8988T (cell line): ENCODE results near the gene RETREG1.
"Not testable (repeated sequence)": the region's sequence is repeated elsewhere in the genome, so short reads cannot be mapped to it uniquely, and the experiment has no call there.

Experiments
- DNase-seq: peaks from one replicate; pipeline ENCODE4 v3.0.0; 2011

RETREG1 gene

GRCh38 chr5:16551628-16552027, 65.2 kb downstream of the RETREG1 start:
- DNase-seq: no peak

- no peak for DNase-seq
Measured at GRCh38 chr5:16550316-16550952, 66.4 kb downstream of the RETREG1 start.

- DNase-seq: no peak
Measured at GRCh38 chr5:16549491-16550206, 67.1 kb downstream of the RETREG1 start.

- no peak for DNase-seq
Measured at GRCh38 chr5:16548812-16549211, 68.0 kb downstream of the RETREG1 start.

DNA sequence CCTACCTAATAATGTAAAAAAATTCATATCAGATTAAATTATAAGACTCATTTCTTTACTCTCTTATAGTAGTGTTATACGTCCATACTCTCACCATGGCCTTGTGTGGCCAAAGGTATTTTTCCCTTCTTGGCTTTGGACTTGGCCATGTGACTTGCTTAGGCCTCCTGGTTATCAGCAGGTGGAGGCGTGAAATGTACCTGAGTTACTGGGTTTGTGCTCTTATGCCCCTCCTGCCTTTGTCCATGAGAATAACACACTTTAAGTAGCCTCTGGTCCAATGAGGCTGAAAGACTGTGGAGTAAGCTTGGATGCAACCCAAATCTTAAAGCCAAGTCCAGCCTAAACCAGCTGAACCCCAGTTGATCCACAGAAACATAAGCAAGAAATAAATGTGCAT, 68.7 kb downstream of the RETREG1 start:
- no peak for DNase-seq

- no peak for DNase-seq
Measured at GRCh38 chr5:16547200-16547842, 69.5 kb downstream of the RETREG1 start.

- no peak for DNase-seq
Measured at GRCh38 chr5:16546732-16547131, 70.1 kb downstream of the RETREG1 start.

- no peak for DNase-seq
Measured at GRCh38 chr5:16544607-16545374, 72.0 kb downstream of the RETREG1 start.

GRCh38 chr5:16543206-16543605, 73.6 kb downstream of the RETREG1 start:
- DNase-seq: not testable (repeated sequence)

DNA sequence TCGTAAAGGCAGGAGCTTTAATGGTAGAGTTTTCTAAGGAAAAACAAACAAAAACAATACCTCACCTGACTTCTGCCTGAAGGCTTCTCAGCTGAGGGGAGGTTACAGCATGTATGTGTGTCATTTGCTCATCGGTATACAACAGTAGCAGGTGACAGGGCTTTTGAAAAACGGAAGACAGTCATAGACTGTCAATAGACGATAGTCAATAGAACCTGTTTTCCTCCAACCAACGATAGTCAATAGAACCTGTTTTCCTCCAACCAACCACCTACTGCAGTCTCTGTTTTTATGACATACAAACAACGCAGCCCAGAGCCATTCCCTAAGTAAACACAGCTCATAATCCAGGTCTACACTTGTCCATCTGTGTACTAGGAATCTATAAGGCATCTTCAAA, 74.6 kb downstream of the RETREG1 start:
- no peak for DNase-seq

- DNase-seq: not testable (repeated sequence)
Measured at GRCh38 chr5:16541592-16541991, 75.2 kb downstream of the RETREG1 start.

- DNase-seq: no peak
Measured at GRCh38 chr5:16540421-16540820, 76.4 kb downstream of the RETREG1 start.

DNA sequence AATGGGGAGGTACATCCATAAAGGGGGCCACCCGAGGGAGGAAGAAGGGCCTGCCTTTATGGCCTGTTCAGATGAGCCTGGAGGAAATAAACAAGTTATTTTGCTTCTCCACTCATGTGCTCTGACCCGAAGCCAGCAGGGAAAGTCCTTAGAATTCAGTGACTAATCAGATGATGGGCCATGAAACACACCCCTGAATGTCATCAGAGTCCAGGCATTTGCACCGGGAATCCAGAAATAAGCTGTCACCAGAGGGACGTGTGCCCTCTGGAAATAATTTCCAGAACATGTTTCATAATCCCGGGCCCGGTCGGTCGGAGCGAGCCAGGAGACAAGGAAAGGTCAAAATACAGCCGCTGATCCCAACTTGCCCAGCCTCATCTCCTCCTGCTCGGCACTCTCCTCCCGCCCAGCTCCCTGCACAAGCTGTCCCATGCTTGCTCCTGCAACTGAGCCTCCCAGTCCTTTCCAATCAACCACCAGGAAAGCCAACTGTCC, 77.6 kb downstream of the RETREG1 start:
- DNase-seq: no peak

DNA sequence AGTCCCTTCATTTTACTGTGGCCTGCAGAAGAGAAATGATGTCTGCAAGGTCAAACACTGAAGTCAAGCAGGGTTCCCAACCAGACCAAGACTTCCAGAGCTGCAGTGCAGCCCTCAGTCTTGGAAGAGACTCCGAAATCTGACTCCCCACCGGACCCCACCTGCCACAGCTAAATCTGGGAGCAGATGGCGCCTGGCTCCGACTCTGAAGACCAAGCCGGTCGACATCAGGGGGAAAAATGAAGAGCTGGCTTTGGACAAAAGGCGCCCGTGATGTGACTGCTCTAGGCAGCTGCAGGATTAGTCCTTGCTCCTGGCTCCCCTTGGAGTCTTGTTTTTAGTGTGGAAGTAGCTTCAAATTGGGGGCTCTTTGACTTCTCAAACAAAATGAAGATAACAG, 78.8 kb downstream of the RETREG1 start:
- no peak for DNase-seq

- no peak for DNase-seq
Measured at GRCh38 chr5:16536818-16537217, 80.0 kb downstream of the RETREG1 start.

DNA sequence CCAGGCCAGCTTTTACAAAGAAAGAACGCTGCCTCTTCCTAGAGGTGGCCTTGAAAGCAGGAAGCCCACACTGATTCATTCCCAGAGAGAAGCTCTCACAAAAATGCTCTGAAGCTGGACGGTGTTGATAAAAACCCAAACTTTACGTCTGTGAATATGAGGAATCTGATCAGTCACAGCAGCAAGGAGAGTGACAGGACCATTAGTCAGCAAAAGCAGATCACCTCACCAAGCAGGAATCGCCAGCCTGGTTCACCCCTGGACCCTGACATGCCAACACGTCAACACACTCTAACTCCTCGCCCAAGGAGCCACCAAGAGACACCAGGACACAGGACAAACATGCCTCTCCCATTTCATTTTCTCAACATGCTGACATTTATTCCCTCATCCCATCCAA, 80.6 kb downstream of the RETREG1 start:
- DNase-seq: peak; percentile 68

DNA sequence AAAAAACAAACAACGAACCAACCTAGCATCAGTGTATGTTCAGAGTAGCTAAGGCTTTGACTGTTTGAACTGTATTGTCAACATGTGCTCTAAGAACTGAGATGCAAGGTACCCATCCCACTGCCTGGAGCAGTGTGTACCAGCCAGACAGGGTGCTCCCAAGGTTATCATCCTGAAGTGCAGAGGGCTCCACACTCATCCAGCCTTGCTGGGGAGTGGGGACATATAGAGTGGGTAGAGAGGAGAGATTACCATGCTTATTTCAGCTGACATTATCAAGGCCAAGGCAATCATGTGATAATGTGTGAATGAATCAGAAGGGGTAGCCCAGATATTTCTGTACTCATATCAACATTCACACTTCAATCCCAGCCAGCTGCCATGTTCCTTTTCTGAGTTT, 82.5 kb downstream of the RETREG1 start:
- DNase-seq: no peak

DNA sequence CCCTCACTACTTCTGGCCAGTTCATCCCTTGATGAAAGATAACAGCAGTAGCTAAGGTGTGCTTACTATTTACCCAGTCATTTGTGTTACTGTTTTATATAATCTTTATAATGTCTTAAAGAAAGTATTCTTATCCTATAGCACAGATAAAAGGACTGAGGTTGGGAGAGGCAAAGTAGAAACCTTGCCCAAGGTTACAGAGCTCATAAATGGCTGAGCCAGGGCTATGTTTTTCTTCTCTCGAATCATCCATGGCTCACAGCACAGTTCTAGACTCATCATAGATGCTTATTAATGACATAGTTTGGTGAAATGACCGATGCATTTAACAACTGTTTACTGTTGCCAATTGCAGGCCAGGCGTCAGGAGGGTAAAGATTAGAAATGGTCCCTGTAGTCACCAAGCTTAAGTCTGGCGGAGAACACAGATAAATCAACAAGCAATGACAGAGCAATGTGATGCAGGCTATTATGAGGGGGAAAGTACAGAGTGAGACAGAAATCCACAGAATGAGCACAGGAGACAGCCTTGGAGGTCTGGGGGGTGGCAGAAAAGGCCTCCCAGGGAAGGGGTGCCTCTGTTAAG, 85.6 kb downstream of the RETREG1 start:
- no peak for DNase-seq

GRCh38 chr5:16529306-16529705, 87.5 kb downstream of the RETREG1 start:
- no peak for DNase-seq

DNA sequence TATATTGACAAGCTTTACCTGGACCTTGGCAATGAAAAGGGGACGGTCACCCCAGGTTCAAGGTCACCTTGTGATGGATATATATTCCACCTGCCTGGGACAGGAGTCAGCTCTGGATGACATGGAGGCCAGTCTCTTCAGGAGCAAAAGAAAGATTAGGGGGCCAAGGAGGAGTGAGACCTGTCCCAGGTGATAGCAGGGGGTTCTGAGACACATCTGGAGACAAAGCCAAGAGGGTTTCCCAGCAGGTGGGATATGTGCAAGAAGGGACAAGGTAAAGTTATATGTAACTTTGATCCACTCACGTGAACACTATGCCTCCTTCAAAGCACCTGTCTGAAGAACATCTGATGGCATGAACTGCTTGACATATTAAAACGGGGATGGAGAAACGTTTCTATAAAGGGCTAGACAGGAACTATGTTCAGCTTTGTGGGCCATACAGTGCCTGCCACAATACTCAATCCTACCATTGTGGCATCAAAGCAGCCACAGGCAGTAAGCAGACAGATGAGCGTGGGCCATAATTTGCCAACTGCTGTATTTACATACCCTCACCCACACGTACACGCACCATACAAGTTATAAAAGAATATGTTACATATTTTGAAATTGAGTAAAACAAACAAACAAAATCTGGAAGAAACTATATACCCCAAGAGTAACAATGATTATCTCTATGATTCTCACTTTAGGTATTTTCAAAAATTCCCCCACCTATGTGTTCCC, 88.3 kb downstream of the RETREG1 start:
- no peak for DNase-seq

DNA sequence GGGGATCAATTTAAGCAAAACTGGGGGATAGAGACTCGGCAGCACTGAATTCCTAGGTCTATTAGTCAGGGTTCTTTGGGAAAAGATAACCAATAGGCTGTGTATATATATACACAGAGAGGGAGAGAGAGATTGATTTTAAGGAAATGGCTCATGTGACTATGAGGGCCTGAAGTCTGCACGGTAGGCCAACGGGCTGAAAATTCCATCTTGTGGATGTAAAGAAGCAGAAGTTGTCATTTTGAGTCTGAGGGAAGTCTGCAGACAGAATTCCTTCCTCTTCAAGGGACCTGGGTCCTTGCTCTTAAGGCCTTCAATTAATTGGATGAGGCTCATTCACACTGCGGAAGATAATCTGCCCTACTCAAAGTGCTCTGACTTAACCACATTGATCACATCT, 91.1 kb downstream of the RETREG1 start:
- DNase-seq: no peak

GRCh38 chr5:16524286-16524685, 92.5 kb downstream of the RETREG1 start:
- no peak for DNase-seq
